MCF 10A (cell line): ENCODE results near the gene GPC5. TPM values are rescaled to one million over a fixed set of nuclear protein-coding genes. Genes with fewer than 3 reads are reported as not detected.
"Not testable (repeated sequence)": the region's sequence is repeated elsewhere in the genome, so short reads cannot be mapped to it uniquely, and the experiment has no call there.

Source experiments
- BruUV-seq: library from RNA; stranded (reverse); fragments of 400-500 nt; replicated peaks from 2 replicates; lab custom pipeline; 2021; lab: Mats Ljungman, UMichigan
- CTCF ChIA-PET: fragments of 300-600 bp; sonication (Branson Sonifier 250); formaldehyde crosslinking; extraction: SDS; loops from one replicate; lab custom pipeline; 2021; ENCODE audit warnings: antibody characterized with exemption, inconsistent platforms; lab: Yijun Ruan, JAX
- POLR2A ChIA-PET: fragments of 300-600, 350-650 bp; sonication (Branson Sonifier 250); formaldehyde crosslinking; extraction: SDS; loops from one replicate; lab custom pipeline; 2020; ENCODE audit warnings: antibody characterized with exemption, inconsistent platforms; lab: Yijun Ruan, JAX
- DNase-seq: peaks from one replicate; pipeline ENCODE4 v3.0.0-alpha.2; 2018; ENCODE audit not compliant: unreplicated experiment
- H3K27ac Mint-ChIP-seq: one replicate; pipeline ENCODE4 v1.8.0; 2022; ENCODE audit warnings: mild to moderate bottlenecking, low read depth, mixed read lengths; ENCODE audit not compliant: unreplicated experiment
- H3K27me3 Mint-ChIP-seq: one replicate; pipeline ENCODE4 v1.8.0; 2022; ENCODE audit warnings: mixed read lengths; ENCODE audit not compliant: insufficient read depth, unreplicated experiment
- H3K36me3 Mint-ChIP-seq: one replicate; pipeline ENCODE4 v1.8.0; 2022; ENCODE audit warnings: mild to moderate bottlenecking, moderate library complexity, mixed read lengths; ENCODE audit not compliant: insufficient read depth, unreplicated experiment
- H3K4me1 Mint-ChIP-seq: one replicate; pipeline ENCODE4 v1.8.0; 2022; ENCODE audit warnings: mixed read lengths; ENCODE audit not compliant: insufficient read depth, unreplicated experiment
- H3K4me3 Mint-ChIP-seq: one replicate; pipeline ENCODE4 v1.8.0; 2022; ENCODE audit warnings: mild to moderate bottlenecking, moderate library complexity, mixed read lengths; ENCODE audit not compliant: unreplicated experiment
- H3K9me3 Mint-ChIP-seq: one replicate; pipeline ENCODE4 v1.8.0; 2022; ENCODE audit warnings: mixed read lengths; ENCODE audit not compliant: unreplicated experiment
- CTCF ChIP-seq: fragments of 200-600 bp; IDR thresholded peaks from one replicate; pipeline ENCODE4 v1.8.0; 2022; ENCODE audit warnings: antibody characterized with exemption, mild to moderate bottlenecking; ENCODE audit not compliant: unreplicated experiment
- intact Hi-C: fragments of 100-400 bp; cut with micrococcal nuclease; formaldehyde crosslinking; loops from 2 replicates; pipeline ENCODE4 v1.14.1; 2022
- total RNA-seq: library from RNA; stranded (reverse); gene quantifications from 2 replicates; pipeline ENCODE4 v1.2.3, GENCODE V29; 2022

Gene GPC5
- total RNA-seq, 1 experiment from 2014 or later: not detected

GRCh38 chr13:92272177-92272576, 873.8 kb downstream of the GPC5 start:
- H3K27me3 Mint-ChIP-seq: peaks cover 11% of the 10 kb centered on the region
- BruUV-seq: no TSS peak
- no peaks in the 10 kb centered on the region for H3K4me1 Mint-ChIP-seq
- no peak overlapping the region for H3K27ac Mint-ChIP-seq
- no peak for TF ChIP-seq CTCF
- ChIA-PET CTCF (interaction anchor here (0.6 kb wide), 1 partner anchor 1181 kb away, joined by 4 read pairs; no protein-coding TSS in a partner anchor), POLR2A (no interaction called here)
- no peaks in the 10 kb centered on the region for H3K36me3 Mint-ChIP-seq
- H3K4me3 Mint-ChIP-seq: no peak overlapping the region
- H3K9me3 Mint-ChIP-seq: no peaks in the 10 kb centered on the region
- intact Hi-C loops: no loop called here
- DNase-seq: no peak

DNA sequence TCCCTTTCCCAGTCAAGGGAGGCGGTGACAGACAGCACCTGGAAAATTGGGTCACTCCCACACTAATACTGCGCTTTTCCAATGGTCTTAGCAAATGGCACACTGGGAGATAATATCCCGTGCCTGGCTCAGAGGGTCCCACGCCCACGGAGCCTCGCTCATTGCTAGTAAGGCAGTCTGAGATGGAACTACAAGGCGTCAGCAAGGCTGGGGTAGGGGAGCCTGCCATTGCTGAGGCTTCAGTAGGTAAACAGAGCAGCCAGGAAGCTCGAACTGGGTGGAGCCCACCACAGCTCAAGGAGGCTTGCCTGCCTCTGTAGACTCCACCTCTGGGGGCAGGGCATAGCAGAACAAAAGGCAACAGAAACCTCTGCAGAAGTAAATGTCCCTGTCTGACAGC, 882.6 kb downstream of the GPC5 start:
- peaks cover 11% of the 10 kb centered on the region for H3K9me3 Mint-ChIP-seq
- POLR2A ChIA-PET: interaction anchor here (0.7 kb wide), 1 partner anchor 184 kb away, joined by 3 read pairs; no protein-coding TSS in a partner anchor
- BruUV-seq, H3K4me1 Mint-ChIP-seq, H3K4me3 Mint-ChIP-seq, CTCF ChIA-PET, DNase-seq, H3K36me3 Mint-ChIP-seq, H3K27me3 Mint-ChIP-seq, H3K27ac Mint-ChIP-seq, intact Hi-C loops: not testable (repeated sequence)

DNA sequence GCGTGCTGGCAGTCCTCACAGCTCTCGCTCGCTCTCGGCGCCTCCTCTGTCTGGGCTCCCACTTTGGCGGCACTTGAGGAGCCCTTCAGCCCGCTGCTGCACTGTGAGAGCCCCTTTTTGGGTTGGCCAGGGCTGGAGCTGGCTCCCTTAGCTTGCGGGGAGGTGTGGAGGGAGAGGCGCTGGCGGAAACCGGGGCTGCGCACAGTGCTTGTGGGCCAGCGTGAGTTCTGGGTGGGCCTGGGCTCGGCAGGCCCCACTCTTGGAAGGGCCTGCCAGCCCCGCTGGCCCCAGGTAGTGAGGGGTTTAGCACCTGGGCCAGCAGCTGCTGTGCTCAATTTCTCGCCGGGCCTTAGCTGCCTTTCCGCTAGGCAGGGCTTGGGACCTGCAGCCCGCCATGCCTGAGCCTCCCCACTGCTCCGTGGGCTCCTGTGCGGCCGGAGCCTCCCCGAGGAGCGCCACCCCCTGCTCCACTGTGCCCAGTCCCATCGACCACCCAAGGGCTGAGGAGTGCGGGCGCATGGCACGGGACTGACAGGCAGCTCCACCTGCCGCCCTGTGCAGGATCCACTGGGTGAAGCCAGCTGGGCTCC, 892.4 kb downstream of the GPC5 start:
- H3K36me3 Mint-ChIP-seq, CTCF ChIA-PET, H3K4me1 Mint-ChIP-seq, POLR2A ChIA-PET, H3K27ac Mint-ChIP-seq, H3K4me3 Mint-ChIP-seq, intact Hi-C loops, DNase-seq, H3K27me3 Mint-ChIP-seq, BruUV-seq: not testable (repeated sequence)
- peaks cover 25% of the 10 kb centered on the region for H3K9me3 Mint-ChIP-seq

DNA sequence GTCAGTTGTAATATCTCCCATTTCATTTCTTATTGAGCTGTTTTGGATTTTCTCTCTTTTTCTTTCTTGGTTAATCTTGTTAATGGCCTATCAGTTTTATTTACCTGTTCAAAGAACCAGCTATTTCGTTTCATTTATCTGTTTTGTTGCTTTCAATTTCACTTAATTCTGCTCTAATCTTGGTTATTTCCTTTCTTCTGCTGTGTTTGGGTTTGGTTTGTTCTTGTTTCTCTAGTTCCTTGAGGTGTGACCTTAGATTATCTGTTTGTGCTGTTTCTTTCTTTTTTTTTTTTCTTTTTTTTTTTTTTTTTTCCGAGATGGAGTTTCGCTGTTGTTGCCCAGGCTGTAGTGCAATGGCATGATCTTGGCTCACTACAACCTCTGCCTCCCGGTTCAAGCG, 896.1 kb downstream of the GPC5 start:
- BruUV-seq, intact Hi-C loops, CTCF ChIA-PET, H3K27ac Mint-ChIP-seq, H3K4me3 Mint-ChIP-seq, POLR2A ChIA-PET, DNase-seq, H3K36me3 Mint-ChIP-seq, H3K4me1 Mint-ChIP-seq, H3K27me3 Mint-ChIP-seq: not testable (repeated sequence)
- peaks cover 14% of the 10 kb centered on the region for H3K9me3 Mint-ChIP-seq

- BruUV-seq, H3K27me3 Mint-ChIP-seq, POLR2A ChIA-PET, DNase-seq, H3K4me1 Mint-ChIP-seq, CTCF ChIA-PET, intact Hi-C loops, H3K4me3 Mint-ChIP-seq, H3K36me3 Mint-ChIP-seq, H3K27ac Mint-ChIP-seq: not testable (repeated sequence)
- peaks cover 14% of the 10 kb centered on the region for H3K9me3 Mint-ChIP-seq
These were observed 897.8 kb downstream of the GPC5 start for GRCh38 chr13:92296154-92296671.
